Measurements from ENCODE around the gene FAM98C.

FAM98C gene

DNA sequence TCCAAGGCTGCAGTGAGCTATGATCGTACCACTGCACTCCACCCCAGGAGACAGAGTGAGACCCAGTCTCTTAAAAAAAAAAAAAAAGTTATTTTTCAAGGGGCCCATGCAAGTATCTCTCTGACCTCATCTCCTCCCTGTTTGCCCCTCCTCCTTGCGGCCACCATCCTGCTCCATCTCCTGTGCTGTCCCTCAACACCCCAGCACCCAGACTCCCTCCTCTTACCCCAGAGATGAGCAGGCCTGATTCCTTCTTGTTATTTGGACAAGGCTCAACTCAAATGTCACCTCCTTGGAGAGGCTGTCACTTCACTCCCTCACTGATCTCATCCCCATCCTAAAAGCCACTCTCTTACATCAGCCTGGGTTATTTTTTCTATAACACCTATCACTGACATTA lies 35.0 kb downstream of the FAM98C start:
- no peaks in the 10 kb centered on the region; the same call in 1 of the 2 replicates for H3K27me3 ChIP-seq (ENCODE audit: insufficient read depth, low read length)
- no peak overlapping the region for H3K4me2 ChIP-seq (ENCODE audit: low read length)
- TF ChIP-seq EZH2 (IDR thresholded peaks at IDR 0.05; ENCODE audit: borderline replicate concordance, low read length): no peak
- TF ChIP-seq, protein P1, sequence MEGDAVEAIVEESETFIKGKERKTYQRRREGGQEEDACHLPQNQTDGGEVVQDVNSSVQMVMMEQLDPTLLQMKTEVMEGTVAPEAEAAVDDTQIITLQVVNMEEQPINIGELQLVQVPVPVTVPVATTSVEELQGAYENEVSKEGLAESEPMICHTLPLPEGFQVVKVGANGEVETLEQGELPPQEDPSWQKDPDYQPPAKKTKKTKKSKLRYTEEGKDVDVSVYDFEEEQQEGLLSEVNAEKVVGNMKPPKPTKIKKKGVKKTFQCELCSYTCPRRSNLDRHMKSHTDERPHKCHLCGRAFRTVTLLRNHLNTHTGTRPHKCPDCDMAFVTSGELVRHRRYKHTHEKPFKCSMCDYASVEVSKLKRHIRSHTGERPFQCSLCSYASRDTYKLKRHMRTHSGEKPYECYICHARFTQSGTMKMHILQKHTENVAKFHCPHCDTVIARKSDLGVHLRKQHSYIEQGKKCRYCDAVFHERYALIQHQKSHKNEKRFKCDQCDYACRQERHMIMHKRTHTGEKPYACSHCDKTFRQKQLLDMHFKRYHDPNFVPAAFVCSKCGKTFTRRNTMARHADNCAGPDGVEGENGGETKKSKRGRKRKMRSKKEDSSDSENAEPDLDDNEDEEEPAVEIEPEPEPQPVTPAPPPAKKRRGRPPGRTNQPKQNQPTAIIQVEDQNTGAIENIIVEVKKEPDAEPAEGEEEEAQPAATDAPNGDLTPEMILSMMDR (IDR thresholded peaks at IDR 0.05; ENCODE audit: low read length): no peak

DNA sequence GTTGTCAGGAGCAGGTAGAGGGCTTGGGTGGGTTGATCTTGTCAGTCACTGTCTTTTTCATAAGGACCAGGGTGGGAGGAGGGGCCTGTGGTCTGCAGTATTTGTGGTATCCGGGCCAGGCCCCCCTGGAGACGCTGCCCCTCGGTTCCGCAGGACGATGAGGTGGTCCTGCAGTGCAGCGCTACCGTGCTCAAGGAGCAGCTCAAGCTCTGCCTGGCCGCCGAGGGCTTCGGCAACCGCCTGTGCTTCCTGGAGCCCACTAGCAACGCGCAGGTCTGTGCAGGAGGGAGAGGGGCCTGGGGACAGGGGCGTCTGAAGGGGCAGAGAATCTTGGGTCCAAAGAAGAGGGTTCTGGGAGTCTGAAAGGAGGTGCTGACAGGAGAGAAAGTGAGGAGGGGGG lies 37.7 kb downstream of the FAM98C start:
- Histone ChIP-seq H3K36me3 (ENCODE audit: insufficient read depth, low read length) (no peaks in the 10 kb centered on the region), H3K27ac (ENCODE audit: low read depth, low read length, poor library complexity, severe bottlenecking) (no peak overlapping the region), H3K9ac (ENCODE audit: low read length) (no peak overlapping the region), H3K9me2 (ENCODE audit: low read depth, low read length) (no peaks in the 10 kb centered on the region), H3K4me2 (ENCODE audit: low read length) (no peak overlapping the region), H3K9me3 (ENCODE audit: low read length) (no peaks in the 10 kb centered on the region), H2AFZ (ENCODE audit: low read length) (no peak overlapping the region), H3K4me3 (ENCODE audit: low read depth, low read length, poor library complexity, severe bottlenecking) (no peak overlapping the region), H3F3A (ENCODE audit: insufficient read depth, low read length) (no peaks in the 10 kb centered on the region), H4K20me1 (ENCODE audit: insufficient read depth, low read length) (no peaks in the 10 kb centered on the region), H3K79me2 (ENCODE audit: insufficient read depth, low read length) (no peaks in the 10 kb centered on the region), H3K4me1 (ENCODE audit: insufficient read depth, low read length, severe bottlenecking) (no peaks in the 10 kb centered on the region), H3K27me3 (ENCODE audit: insufficient read depth, low read length) (no peaks in the 10 kb centered on the region; the same call in 1 of the 2 replicates)
- TF ChIP-seq EZH2 (IDR thresholded peaks at IDR 0.05; ENCODE audit: borderline replicate concordance, low read length): no peak
- TF ChIP-seq, protein P1 (IDR thresholded peaks at IDR 0.05; ENCODE audit: low read length): no peak

More for the DNA sequence above, 35.0 kb downstream of the FAM98C start:
- no peaks in the 10 kb centered on the region for H3F3A ChIP-seq (ENCODE audit: insufficient read depth, low read length)
- H2AFZ ChIP-seq (ENCODE audit: low read length): no peak overlapping the region
- H3K36me3 ChIP-seq (ENCODE audit: insufficient read depth, low read length): no peaks in the 10 kb centered on the region
- no peak overlapping the region for H3K4me3 ChIP-seq (ENCODE audit: low read depth, low read length, poor library complexity, severe bottlenecking)
- no peaks in the 10 kb centered on the region for H3K9me2 ChIP-seq (ENCODE audit: low read depth, low read length)
- H3K27ac ChIP-seq (ENCODE audit: low read depth, low read length, poor library complexity, severe bottlenecking): no peak overlapping the region
- H4K20me1 ChIP-seq (ENCODE audit: insufficient read depth, low read length): no peaks in the 10 kb centered on the region
- H3K9me3 ChIP-seq (ENCODE audit: low read length): no peaks in the 10 kb centered on the region
- H3K79me2 ChIP-seq (ENCODE audit: insufficient read depth, low read length): no peaks in the 10 kb centered on the region
- H3K9ac ChIP-seq (ENCODE audit: low read length): no peak overlapping the region
- no peaks in the 10 kb centered on the region for H3K4me1 ChIP-seq (ENCODE audit: insufficient read depth, low read length, severe bottlenecking)

DNA sequence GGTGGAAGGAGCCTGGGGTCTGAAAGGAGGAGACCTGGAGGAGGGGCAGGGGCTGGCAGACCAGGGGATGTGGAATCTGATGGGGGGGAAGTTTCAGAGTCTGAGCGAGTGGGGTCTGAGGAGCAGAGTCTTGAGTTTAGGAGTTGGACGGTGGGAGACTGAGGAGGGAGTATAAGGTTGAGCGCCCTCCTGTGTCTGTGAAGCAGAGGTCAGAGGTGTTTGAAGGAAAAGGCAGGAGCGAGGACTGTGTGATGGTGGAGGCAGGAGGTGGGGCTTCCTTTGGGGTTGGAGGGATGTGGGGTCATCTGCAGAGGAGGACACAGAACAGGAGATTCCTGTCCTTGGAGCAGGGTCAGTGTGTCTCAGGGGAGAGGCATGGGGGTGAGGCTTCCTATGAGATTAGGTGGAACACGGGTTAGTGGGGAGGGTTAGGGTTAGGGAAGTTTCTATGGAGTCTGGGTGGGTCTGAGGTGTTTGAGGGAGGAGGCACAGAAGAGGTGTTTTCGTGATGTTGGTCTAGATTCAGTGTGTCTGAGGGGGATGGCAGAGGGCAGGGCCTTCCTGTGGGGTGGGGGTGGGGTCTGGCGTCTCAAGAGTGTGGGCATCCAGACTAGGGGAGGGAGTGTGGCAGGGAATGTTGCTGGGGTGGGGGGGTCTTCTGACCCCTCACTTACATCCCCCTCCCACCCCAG lies 38.9 kb downstream of the FAM98C start:
- H3K4me2 ChIP-seq (ENCODE audit: low read length): no peak overlapping the region
- H3K27ac ChIP-seq (ENCODE audit: low read depth, low read length, poor library complexity, severe bottlenecking): no peak overlapping the region
- H3F3A ChIP-seq (ENCODE audit: insufficient read depth, low read length): no peaks in the 10 kb centered on the region
- no peaks in the 10 kb centered on the region for H4K20me1 ChIP-seq (ENCODE audit: insufficient read depth, low read length)
- H3K36me3 ChIP-seq (ENCODE audit: insufficient read depth, low read length): no peaks in the 10 kb centered on the region
- H2AFZ ChIP-seq (ENCODE audit: low read length): no peak overlapping the region
- H3K27me3 ChIP-seq (ENCODE audit: insufficient read depth, low read length): no peaks in the 10 kb centered on the region; the same call in 1 of the 2 replicates
- TF ChIP-seq EZH2 (IDR thresholded peaks at IDR 0.05; ENCODE audit: borderline replicate concordance, low read length): no peak
- TF ChIP-seq, protein P1 (IDR thresholded peaks at IDR 0.05; ENCODE audit: low read length): peak; percentile 50; the same call in 1 of the 2 replicates
- no peaks in the 10 kb centered on the region for H3K9me3 ChIP-seq (ENCODE audit: low read length)
- H3K4me1 ChIP-seq (ENCODE audit: insufficient read depth, low read length, severe bottlenecking): no peaks in the 10 kb centered on the region
- no peaks in the 10 kb centered on the region for H3K79me2 ChIP-seq (ENCODE audit: insufficient read depth, low read length)
- no peaks in the 10 kb centered on the region for H3K9me2 ChIP-seq (ENCODE audit: low read depth, low read length)
- no peak overlapping the region for H3K9ac ChIP-seq (ENCODE audit: low read length)
- H3K4me3 ChIP-seq (ENCODE audit: low read depth, low read length, poor library complexity, severe bottlenecking): no peak overlapping the region
